T47D (cell line): ENCODE measurements around the gene TLK2.

Experiments
- DNase-seq, 2 experiments: peaks; one replicate each; pipeline versions ENCODE4 v3.0.0 to v3.0.0-alpha.2; 2011 to 2012; ENCODE audit warnings: low read depth in 1 of 2, low spot score in 1 of 2
- JUND ChIP-seq: IDR thresholded peaks from 2 replicates; pipeline ENCODE4 v1.6.1; 2012; ENCODE audit warnings: low read depth
- in situ Hi-C: cut with HindIII; loops from 2 replicates; pipeline ENCODE4 v1.10.0; 2016; ENCODE audit warnings: low sequenced_read_pairs, low pct_unique_long_range_greater_than_20kb

The TLK2 gene

GRCh38 chr17:62617894-62618472 is 139.4 kb downstream of the TLK2 start:
- no peak for TF ChIP-seq JUND
- DNase-seq = no peak
- in situ Hi-C loops = no loop called here

GRCh38 chr17:62618647-62619416 is 140.2 kb downstream of the TLK2 start:
- no peak for DNase-seq
- TF ChIP-seq JUND = no peak

DNA sequence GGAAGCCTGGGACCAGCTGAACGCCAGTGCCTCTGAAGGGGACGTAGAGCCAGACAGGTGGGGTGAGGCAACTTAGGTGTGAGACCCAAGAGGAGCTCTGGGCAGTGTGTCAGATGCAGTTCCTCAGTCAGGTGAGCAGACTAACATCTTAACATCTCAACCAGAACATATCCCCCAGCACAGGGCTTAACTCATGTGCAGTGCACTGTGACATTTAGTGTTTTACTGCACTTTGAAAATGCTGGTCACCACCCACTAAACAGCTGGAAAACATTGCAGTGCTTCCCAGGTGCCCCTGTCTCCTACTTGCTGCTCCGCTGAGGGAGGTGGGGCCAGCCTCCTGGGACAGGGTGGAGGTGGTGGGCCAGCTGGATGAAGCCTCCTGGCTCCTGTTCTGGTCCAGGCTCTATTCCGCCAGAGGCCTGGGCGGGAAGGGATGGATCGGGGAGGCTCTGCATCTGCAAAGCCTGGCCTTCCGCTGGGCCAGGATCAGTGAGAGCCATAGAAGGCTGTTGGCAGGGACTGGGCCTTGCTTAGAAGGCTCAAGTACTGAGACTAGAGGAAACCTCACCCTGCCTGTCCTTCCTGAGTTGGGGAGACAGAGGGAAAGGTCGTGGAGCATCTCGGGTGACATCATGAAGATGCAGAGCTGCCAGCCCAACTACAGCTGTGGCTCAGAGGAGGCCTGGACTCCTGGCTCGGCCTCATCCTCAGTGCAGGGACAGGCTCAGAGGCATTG is 141.0 kb downstream of the TLK2 start:
- DNase-seq = no peak
- no peak for TF ChIP-seq JUND
- in situ Hi-C loops = no loop called here

More at GRCh38 chr17:62618647-62619416, 140.2 kb downstream of the TLK2 start:
- in situ Hi-C loops = no loop called here

DNA sequence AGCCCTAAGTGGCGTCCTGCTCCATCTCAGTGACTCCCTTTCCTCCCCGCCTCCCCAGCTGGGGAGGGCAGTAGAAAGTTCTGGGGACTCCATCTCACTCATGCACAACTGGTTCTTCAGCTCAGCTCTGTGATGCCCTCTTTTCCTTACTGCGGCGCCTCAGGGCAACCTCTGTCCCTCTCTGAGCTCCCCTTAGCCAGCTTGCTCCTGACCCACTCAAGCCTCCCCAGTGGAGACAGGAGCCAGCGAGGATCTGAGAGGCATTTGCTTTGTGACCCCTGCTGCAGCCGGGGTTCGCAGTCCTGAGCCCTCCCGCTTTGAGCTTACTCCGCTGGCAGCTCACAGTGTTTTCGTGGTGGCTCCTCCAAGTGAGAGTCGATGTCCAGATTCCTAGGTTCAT is 142.6 kb downstream of the TLK2 start:
- in situ Hi-C loops = no loop called here
- TF ChIP-seq JUND = no peak
- DNase-seq = no peak

- in situ Hi-C loops = no loop called here
- no peak for DNase-seq
- no peak for TF ChIP-seq JUND
Measured at GRCh38 chr17:62625184-62625869, 146.7 kb downstream of the TLK2 start.

- DNase-seq = no peak
- in situ Hi-C loops = no loop called here
Measured at GRCh38 chr17:62625870-62626200, 147.2 kb downstream of the TLK2 start.

GRCh38 chr17:62626719-62627218 is 148.1 kb downstream of the TLK2 start:
- no peak for TF ChIP-seq JUND
- in situ Hi-C loops = no loop called here
- DNase-seq = no peak

More at GRCh38 chr17:62625870-62626200, 147.2 kb downstream of the TLK2 start:
- no peak for TF ChIP-seq JUND

- peak; percentile 36 to 74 for DNase-seq
- in situ Hi-C loops = no loop called here
- no peak for TF ChIP-seq JUND
Measured at GRCh38 chr17:62627219-62627903, 148.7 kb downstream of the TLK2 start, which contains the start of gene MRC2. TSS of gene MRC2 (plus strand) at chr17:62627670. CDS start at chr17:62627803, 133 bp downstream.

DNA sequence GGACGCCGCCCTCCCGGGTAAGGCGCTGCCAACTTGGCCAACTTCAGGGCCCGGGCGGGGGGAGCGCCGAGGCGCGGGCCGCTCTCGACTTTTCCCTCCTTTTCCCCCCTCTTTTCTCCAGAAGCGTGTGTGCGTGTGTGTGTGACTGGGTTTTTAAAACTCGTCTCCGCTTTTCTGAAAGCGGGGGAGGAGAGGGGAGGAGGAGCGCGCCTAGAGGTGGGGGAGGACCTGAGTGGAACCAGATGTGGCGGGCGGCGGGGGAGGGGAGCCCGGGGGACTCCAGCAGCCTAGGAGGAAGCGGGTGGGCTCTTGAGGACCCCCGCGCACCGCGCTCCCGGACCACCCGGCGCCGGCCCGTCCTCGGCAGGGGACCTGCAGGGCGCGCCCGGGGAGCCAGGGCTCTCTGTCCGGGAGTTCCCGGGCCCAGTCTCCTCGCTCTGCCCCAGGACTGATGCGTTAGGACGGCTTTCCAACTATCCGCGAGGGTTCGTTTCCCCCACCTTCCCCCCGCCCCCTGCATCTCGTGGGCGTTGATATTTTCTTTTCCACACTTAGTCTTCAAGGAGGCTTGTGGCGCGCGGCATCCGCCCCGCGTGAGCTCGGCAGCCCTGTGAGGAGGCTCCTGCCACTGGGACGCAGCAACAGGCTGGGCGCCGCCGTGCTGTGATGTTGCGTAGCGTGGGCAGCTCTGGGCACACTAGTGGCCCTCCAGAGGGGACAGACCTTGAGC is 149.4 kb downstream of the TLK2 start:
- in situ Hi-C loops = no loop called here
- peak in 1 of 2 experiments; percentile 41 for DNase-seq

GRCh38 chr17:62628831-62629555 is 150.4 kb downstream of the TLK2 start:
- no peak for TF ChIP-seq JUND
- no peak for DNase-seq
- in situ Hi-C loops = no loop called here

More for the DNA sequence above, 149.4 kb downstream of the TLK2 start:
- no peak for TF ChIP-seq JUND
